ENCODE measurements around the gene LARGE2. TPM values are rescaled to one million over a fixed set of nuclear protein-coding genes. Genes with fewer than 3 reads are reported as not detected.

Gene LARGE2
- total RNA-seq, 1 experiment from 2014 or later, result 67.6 TPM

GRCh38 chr11:45927332-45927683, 4.9 kb downstream of the LARGE2 start:
- no TSS peak for BruUV-seq (replicated peaks)
- peaks cover 0 to 11% of the 10 kb centered on the region in 2 experiments; a peak in 3 of 4 replicates for H3K4me1 ChIP-seq (ENCODE audit: control insufficient read depth in 1 of 2, insufficient read depth in 2 of 2, low read length in 2 of 2)
- H3K36me3 ChIP-seq (ENCODE audit: control insufficient read depth in 1 of 2, insufficient read depth in 2 of 2, low read length in 2 of 2), result peaks cover 3 to 32% of the 10 kb centered on the region in 2 experiments
- H3K9ac ChIP-seq (ENCODE audit: low read length), result no peak overlapping the region
- no peaks in the 10 kb centered on the region for H3K9me3 ChIP-seq (ENCODE audit: control insufficient read depth in 1 of 2, insufficient read depth in 1 of 2, low read depth in 1 of 2, low read length in 2 of 2)
- TF ChIP-seq EGR1 (IDR thresholded peaks at IDR 0.05; ENCODE audit: low read depth) (no peak), RAD21 (IDR thresholded peaks at IDR 0.05; ENCODE audit: low read depth) (no peak), SRF (IDR thresholded peaks at IDR 0.05; ENCODE audit: low read depth) (no peak), EZH2phosphoT487 (IDR thresholded peaks at IDR 0.05; ENCODE audit: borderline replicate concordance) (no peak), EZH2 (IDR thresholded peaks at IDR 0.05) (no peak), SP1 (IDR thresholded peaks at IDR 0.05; ENCODE audit: low read depth) (no peak), POLR2AphosphoS5 (IDR thresholded peaks at IDR 0.05; ENCODE audit: low read depth, low read length) (no peak), JUND (IDR thresholded peaks at IDR 0.05) (no peak), YY1 (IDR thresholded peaks at IDR 0.05; ENCODE audit: extremely low read depth, insufficient replicate concordance, low read depth, low read length) (no peak), REST (IDR thresholded peaks at IDR 0.05; ENCODE audit: low read depth) (no peak), CBX3 (IDR thresholded peaks at IDR 0.05; ENCODE audit: low read depth) (no peak)
- TF ChIP-seq, protein P1, sequence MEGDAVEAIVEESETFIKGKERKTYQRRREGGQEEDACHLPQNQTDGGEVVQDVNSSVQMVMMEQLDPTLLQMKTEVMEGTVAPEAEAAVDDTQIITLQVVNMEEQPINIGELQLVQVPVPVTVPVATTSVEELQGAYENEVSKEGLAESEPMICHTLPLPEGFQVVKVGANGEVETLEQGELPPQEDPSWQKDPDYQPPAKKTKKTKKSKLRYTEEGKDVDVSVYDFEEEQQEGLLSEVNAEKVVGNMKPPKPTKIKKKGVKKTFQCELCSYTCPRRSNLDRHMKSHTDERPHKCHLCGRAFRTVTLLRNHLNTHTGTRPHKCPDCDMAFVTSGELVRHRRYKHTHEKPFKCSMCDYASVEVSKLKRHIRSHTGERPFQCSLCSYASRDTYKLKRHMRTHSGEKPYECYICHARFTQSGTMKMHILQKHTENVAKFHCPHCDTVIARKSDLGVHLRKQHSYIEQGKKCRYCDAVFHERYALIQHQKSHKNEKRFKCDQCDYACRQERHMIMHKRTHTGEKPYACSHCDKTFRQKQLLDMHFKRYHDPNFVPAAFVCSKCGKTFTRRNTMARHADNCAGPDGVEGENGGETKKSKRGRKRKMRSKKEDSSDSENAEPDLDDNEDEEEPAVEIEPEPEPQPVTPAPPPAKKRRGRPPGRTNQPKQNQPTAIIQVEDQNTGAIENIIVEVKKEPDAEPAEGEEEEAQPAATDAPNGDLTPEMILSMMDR (IDR thresholded peaks at IDR 0.05 in 2 of 3, conservative IDR thresholded peaks at IDR 0.05 in 1 of 3; ENCODE audit: borderline replicate concordance in 1 of 3, insufficient read depth in 1 of 3, low read depth in 2 of 3, low read length in 2 of 3), result no peak
- TF ChIP-seq, protein P2, sequence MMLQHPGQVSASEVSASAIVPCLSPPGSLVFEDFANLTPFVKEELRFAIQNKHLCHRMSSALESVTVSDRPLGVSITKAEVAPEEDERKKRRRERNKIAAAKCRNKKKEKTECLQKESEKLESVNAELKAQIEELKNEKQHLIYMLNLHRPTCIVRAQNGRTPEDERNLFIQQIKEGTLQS (IDR thresholded peaks at IDR 0.05), result no peak
- TF ChIP-seq, protein P3, sequence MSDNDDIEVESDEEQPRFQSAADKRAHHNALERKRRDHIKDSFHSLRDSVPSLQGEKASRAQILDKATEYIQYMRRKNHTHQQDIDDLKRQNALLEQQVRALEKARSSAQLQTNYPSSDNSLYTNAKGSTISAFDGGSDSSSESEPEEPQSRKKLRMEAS (IDR thresholded peaks at IDR 0.05), result no peak
- DNase-seq (ENCODE audit: low read depth, low spot score) (no peak), ATAC-seq (no peak)
- H3K9me2 ChIP-seq (ENCODE audit: insufficient read depth), result no peaks in the 10 kb centered on the region
- ChIA-PET POLR2A (interaction anchor here (1.1 kb wide), 1 partner anchor 9 kb away, joined by 3 read pairs; the partner anchor contains the start of gene PEX16), RAD21 (ENCODE audit: low non-redundant PET in 1 of 2, low total read pairs in 2 of 2, uncharacterized antibody in 2 of 2, unreplicated experiment in 2 of 2) (no interaction called here), CTCF (no interaction called here)
- H3K27ac ChIP-seq (ENCODE audit: low read depth, low read length), result no peak overlapping the region
- peaks cover 14% of the 10 kb centered on the region for H3K79me2 ChIP-seq (ENCODE audit: insufficient read depth, low read length)
- no peak overlapping the region for H3K4me2 ChIP-seq (ENCODE audit: low read length)
- no peaks in the 10 kb centered on the region for H4K20me1 ChIP-seq (ENCODE audit: insufficient read depth)
- H3K27me3 ChIP-seq (ENCODE audit: insufficient read depth, low read length), result no peaks in the 10 kb centered on the region
- H3K4me3 ChIP-seq (replicated peaks in 1 of 2; ENCODE audit: low read depth in 1 of 2, low read length in 2 of 2), result no peak overlapping the region
- H2AFZ ChIP-seq (ENCODE audit: low read depth, low read length, poor library complexity, severe bottlenecking), result no peak overlapping the region
- intact Hi-C loops (cut with micrococcal nuclease), result no loop called here

Measured in HCT116 (cell line).